HG03354 (cell line): ENCODE results near the gene GAPDHS.

ENCODE experiments used
- ATAC-seq: cut with Tn5 transposase; IDR thresholded peaks from one replicate; pipeline ENCODE4 v1.9.1; 2021; ENCODE audit warnings: mild to moderate bottlenecking; ENCODE audit not compliant: unreplicated experiment, poor library complexity, severe bottlenecking

The GAPDHS gene

DNA sequence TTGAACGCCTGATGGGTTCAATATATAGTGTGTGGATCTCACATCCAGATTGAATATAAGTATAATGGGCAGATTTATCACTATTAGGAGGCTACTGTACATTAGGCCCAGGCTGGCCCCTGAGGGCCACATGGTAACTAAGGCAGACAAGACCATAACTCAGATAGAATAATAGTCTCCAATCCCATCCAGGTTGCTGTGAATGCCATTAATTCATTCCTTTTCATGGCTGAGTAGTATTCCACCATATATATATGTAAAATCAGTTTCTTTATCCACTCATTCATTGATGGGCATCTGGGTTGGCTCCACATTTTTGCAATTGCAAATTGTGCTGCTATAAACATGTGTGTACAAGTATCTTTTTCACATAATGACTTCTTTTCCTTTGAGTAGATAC, 44.7 kb downstream of the GAPDHS start:
- no peak for ATAC-seq

DNA sequence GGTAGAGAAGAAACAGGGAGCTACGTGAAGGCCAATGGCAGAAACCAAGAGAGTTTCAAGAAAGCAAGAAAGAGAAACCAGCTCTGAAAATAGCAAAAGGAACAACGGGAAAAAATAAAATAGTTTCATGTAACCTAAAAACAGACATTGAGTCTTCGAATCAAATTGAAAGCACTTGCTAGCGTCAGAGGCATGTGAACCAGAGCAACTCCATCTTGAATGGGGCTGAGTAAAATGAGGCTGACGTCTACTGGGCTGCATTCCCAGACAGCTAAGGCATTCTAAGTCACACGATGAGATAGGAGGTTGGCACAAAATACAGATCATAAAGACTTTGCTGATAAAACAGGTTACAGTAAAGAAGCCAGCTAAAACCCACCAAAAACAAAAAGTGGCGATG, 45.5 kb downstream of the GAPDHS start:
- no peak for ATAC-seq

DNA sequence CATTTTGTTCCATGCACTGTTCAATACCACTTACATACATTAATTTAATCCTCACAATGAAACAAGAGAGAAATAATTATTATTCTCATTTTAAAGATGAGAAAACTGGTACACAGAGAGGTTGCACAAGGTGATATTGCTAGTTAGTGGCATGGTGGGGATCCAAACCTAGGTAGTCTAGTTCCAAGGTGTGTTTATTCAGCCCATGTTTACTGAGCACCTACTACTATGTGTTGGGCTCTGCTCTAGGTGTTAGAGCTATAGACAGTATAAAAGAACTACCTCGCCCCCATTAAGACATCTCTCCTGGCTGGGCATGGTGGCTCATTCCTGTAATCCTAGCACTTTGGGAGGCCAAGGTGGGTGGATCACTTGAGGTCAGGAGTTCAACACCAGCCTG, 49.5 kb downstream of the GAPDHS start:
- ATAC-seq = no peak

DNA sequence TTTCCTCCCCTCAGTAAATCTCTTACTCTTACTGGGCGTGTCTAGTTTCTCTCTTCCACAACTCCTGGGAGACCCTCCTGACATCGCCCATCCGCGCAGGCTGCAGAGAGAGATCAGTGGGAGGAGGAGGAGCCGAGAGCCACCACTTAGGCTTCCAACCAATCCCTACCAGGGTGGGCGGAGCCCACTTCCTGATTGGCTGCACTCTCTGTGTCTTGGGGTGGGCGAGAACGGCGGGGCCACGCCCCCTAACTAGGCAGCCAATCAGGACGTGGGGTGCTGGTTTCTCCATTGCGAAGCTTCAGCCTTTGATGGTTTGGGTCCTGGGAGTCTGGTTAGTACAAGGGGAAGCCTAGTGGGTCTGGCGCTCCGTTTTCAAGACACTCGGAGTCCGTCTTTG, 52.6 kb downstream of the GAPDHS start, which contains the start of gene PMIS2:
PMIS2 (plus strand) TSS at position 326 of the 400 bp plus-strand sequence. CDS start 87 bp downstream, outside the sequence.
- no peak for ATAC-seq

DNA sequence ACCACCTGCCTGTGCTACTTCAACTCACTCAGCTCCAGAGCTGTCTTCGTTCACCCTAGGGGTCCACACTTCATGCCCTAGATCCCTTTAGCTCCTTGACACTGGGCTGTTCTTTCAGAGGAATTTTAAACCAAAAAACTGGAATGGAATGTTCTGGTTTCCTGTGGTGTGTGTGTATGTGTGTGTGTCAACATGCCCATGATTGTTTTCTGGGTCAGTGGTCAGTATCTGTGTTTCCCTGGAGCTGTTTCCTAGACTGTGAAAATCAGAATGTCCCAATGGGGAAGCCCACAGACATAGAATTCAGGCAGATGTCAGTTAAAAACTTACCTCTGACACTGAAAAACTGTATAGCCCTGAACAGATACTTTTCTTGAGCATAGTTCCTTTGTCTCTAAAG, 54.1 kb downstream of the GAPDHS start:
- ATAC-seq = no peak

DNA sequence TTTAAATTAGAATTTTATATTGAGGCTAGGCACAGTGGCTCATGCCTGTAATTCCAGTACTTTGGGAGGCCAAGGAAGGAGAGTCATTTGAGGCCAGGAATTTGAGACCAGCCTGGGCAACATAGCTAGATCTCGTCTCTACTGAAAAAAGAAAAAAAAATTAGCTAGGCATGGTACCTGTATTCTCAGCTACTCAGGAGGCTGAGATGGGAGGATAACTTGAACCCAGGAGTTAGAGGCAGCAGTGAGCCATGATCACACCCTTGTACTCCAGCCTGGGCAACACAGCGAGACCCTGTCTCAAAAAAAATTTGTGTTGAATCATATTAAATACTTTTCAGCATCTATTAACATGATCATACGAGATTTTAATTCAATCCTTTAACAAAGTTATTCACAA, 57.6 kb downstream of the GAPDHS start:
- ATAC-seq = no peak

DNA sequence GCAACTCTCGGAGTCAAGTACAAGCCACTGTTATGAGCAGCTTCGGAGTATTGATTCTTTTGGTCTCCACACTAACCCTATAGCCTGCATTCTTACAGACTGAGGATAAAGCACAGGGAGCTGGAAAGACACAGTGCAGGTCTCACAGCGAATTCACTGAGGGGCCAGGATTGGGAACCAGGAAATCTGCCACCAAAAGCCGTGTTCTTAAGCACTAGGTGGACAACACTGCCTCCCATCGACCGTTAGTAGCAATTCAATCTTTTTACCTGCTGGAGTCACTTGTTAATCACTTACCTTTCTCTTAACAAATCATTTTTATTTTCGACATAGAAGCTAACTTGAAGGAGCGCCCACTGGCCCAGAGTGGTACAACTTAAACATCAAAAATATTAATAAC, 59.0 kb downstream of the GAPDHS start:
- ATAC-seq = no peak
